SU-DHL-6 (cell line): ENCODE data around the gene RMDN3.

Experiments used
- H2AFZ ChIP-seq: fragments of 200-600 bp; sonication (generic); 2 replicates; pipeline ENCODE4 v1.6.1; 2014; ENCODE audit warnings: low read depth, mild to moderate bottlenecking, moderate library complexity, mixed read lengths, antibody characterized with exemption, low read length; ENCODE audit not compliant: severe bottlenecking
- H3F3A ChIP-seq: fragments of 200-600 bp; shearing (Covaris generic); 2 replicates; pipeline ENCODE4 v1.6.0; 2016; ENCODE audit warnings: antibody characterized with exemption, mild to moderate bottlenecking; ENCODE audit not compliant: insufficient read depth
- H3K27ac ChIP-seq: fragments of 200-600 bp; sonication (generic); 2 replicates; pipeline ENCODE4 v1.5.1; 2016; ENCODE audit warnings: low read depth, mild to moderate bottlenecking, low read length, moderate library complexity, mixed read lengths
- H3K27me3 ChIP-seq: fragments of 200-600 bp; sonication (generic), shearing (Covaris generic); 2 replicates; pipeline ENCODE4 v1.6.0; 2014; ENCODE audit warnings: mild to moderate bottlenecking, low read length
- H3K36me3 ChIP-seq: fragments of 200-600 bp; sonication (generic); 2 replicates; pipeline ENCODE4 v1.6.1; 2014; ENCODE audit warnings: mild to moderate bottlenecking, low read length, mixed read lengths
- H3K4me2 ChIP-seq: fragments of 300-600, 200-600 bp; shearing (Covaris generic), sonication (generic); 2 replicates; pipeline ENCODE4 v1.6.0; 2014; ENCODE audit warnings: low read length, low read depth, mild to moderate bottlenecking; ENCODE audit not compliant: poor library complexity, severe bottlenecking
- H3K4me3 ChIP-seq: fragments of 200-600 bp; sonication (generic); 2 replicates; pipeline ENCODE4 v1.5.1; 2014; ENCODE audit warnings: antibody characterized with exemption, low read length, mild to moderate bottlenecking, mixed read lengths; ENCODE audit not compliant: insufficient read depth, poor library complexity, severe bottlenecking
- H3K79me2 ChIP-seq: fragments of 200-600 bp; sonication (generic); 2 replicates; pipeline ENCODE4 v1.6.1; 2014; ENCODE audit warnings: mild to moderate bottlenecking, low read length, moderate library complexity; ENCODE audit not compliant: insufficient read depth
- H3K9ac ChIP-seq: fragments of 200-600 bp; sonication (generic); 2 replicates; pipeline ENCODE4 v1.7.0; 2014; ENCODE audit warnings: mild to moderate bottlenecking, low read length
- H3K9me2 ChIP-seq: fragments of 200-600 bp; sonication (generic); replicated peaks from 2 replicates; pipeline ENCODE4 v1.6.1; 2014; ENCODE audit warnings: low read length; ENCODE audit not compliant: insufficient read depth
- H3K9me3 ChIP-seq: fragments of 200-600 bp; sonication (generic); 2 replicates; pipeline ENCODE4 v1.6.1; 2014; ENCODE audit warnings: low read length, mixed read lengths; ENCODE audit not compliant: insufficient read depth
- H4K20me1 ChIP-seq: fragments of 200-600 bp; sonication (generic); 2 replicates; pipeline ENCODE4 v1.6.1; 2014; ENCODE audit warnings: low read depth, mild to moderate bottlenecking, antibody characterized with exemption, low read length, moderate library complexity, mixed read lengths
- EZH2phosphoT487 ChIP-seq: fragments of 200-600 bp; sonication (generic), shearing (Covaris generic); conservative IDR thresholded peaks from 2 replicates; pipeline ENCODE4 v1.6.1; 2018; ENCODE audit warnings: mild to moderate bottlenecking, antibody characterized with exemption, low read length, moderate library complexity, mixed read lengths
- TF ChIP-seq, protein P1 (sequence below): fragments of 200-600 bp; sonication (generic); IDR thresholded peaks from one replicate; pipeline ENCODE4 v1.5.1; 2017; ENCODE audit warnings: antibody characterized with exemption, mild to moderate bottlenecking, low read length, moderate library complexity; ENCODE audit not compliant: insufficient read depth, poor library complexity, severe bottlenecking

Gene RMDN3, protein sequence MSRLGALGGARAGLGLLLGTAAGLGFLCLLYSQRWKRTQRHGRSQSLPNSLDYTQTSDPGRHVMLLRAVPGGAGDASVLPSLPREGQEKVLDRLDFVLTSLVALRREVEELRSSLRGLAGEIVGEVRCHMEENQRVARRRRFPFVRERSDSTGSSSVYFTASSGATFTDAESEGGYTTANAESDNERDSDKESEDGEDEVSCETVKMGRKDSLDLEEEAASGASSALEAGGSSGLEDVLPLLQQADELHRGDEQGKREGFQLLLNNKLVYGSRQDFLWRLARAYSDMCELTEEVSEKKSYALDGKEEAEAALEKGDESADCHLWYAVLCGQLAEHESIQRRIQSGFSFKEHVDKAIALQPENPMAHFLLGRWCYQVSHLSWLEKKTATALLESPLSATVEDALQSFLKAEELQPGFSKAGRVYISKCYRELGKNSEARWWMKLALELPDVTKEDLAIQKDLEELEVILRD

DNA sequence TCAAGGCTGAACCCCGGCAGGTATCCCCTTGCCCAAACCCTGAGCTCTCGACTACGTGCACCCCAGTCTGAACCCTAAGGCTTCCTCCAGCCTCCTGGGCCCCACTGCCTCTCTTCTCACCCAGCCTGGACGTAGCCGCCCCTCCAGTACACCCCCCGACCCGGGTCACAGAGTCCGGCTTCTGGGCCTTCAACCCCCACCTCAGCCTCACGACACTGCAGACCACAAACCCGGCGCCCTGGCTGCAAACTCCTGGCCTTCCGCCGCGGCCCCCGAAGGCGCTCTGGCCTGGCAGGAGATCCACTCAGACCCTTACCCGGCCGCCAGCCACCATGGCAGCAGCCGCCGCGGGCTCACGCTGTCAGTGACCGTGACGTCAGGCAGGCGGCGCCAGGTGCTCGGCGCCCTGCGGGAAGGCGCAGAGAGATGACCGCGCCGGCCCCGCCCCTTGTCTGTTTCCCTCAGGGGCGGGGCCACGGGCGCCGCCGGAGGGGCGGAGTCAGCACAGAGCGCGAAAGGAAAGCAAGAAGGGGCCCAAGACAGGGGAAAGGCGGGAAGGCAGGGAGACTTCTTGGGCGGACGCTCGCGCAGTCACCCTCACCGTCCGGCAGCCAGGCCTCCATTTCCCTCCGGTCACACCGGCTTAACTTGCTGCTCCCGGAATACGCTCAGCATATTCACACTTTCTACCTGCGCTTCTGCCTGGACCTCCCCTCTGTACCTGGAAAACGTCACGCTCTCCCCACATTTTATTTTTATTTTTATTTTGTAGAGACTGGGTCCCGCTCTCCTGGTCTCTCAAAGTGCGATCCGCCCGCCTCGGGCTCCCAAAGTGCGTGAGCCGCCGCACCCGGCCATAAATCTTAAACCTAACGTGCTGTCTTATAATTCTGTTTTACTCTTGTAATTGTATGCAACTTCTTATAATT is at the start of gene RMDN3:
Gene RMDN3 (minus strand): TSS at position 372 of the 929 bp plus-strand sequence. CDS start 471 bp downstream, outside the sequence.
- peak within 1 kb of the TSS; percentile 94 for H2AFZ ChIP-seq
- H3K36me3 ChIP-seq: peaks cover 5% of the 10 kb centered on the region
- H4K20me1 ChIP-seq: no peaks in the 10 kb centered on the region
- H3F3A ChIP-seq: no peaks in the 10 kb centered on the region; the same call in none of the 2 replicates
- TF ChIP-seq EZH2phosphoT487: no peak
- TF ChIP-seq, protein P1, sequence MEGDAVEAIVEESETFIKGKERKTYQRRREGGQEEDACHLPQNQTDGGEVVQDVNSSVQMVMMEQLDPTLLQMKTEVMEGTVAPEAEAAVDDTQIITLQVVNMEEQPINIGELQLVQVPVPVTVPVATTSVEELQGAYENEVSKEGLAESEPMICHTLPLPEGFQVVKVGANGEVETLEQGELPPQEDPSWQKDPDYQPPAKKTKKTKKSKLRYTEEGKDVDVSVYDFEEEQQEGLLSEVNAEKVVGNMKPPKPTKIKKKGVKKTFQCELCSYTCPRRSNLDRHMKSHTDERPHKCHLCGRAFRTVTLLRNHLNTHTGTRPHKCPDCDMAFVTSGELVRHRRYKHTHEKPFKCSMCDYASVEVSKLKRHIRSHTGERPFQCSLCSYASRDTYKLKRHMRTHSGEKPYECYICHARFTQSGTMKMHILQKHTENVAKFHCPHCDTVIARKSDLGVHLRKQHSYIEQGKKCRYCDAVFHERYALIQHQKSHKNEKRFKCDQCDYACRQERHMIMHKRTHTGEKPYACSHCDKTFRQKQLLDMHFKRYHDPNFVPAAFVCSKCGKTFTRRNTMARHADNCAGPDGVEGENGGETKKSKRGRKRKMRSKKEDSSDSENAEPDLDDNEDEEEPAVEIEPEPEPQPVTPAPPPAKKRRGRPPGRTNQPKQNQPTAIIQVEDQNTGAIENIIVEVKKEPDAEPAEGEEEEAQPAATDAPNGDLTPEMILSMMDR: no peak
- peaks cover 41% of the 10 kb centered on the region for H3K79me2 ChIP-seq
- H3K9ac ChIP-seq: peak within 1 kb of the TSS; percentile 95
- peak within 1 kb of the TSS; percentile 90 for H3K27ac ChIP-seq
- no peaks in the 10 kb centered on the region for H3K9me3 ChIP-seq
- H3K4me2 ChIP-seq: peak within 1 kb of the TSS; percentile 100
- no peaks in the 10 kb centered on the region for H3K27me3 ChIP-seq
- H3K4me3 ChIP-seq: peak within 1 kb of the TSS; percentile 100
- H3K9me2 ChIP-seq: no peaks in the 10 kb centered on the region

DNA sequence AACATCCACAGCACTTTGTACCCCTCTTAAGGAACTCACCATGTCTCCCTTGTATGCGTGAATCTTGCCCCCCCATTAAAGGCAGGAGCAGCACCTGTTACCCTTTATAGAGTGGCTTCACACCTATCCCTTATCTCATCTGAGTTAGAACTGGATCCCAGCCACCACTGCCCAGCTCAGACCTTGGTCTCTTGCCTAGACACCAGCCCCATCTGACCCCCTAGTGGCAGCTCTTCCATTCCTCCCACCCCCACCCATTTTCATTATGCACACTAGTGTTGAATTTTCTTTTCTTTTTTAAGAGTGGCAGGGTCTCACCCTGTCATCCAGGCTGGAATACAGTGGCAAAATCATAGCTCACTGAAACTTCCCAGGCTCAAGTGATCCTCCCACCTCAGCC is 48.6 kb upstream of the RMDN3 start:
- Histone ChIP-seq H3K9me3 (no peaks in the 10 kb centered on the region), H3K9me2 (no peaks in the 10 kb centered on the region), H3K27me3 (no peaks in the 10 kb centered on the region), H3F3A (no peaks in the 10 kb centered on the region), H3K79me2 (peaks cover 63% of the 10 kb centered on the region), H3K4me3 (no peak overlapping the region), H4K20me1 (no peaks in the 10 kb centered on the region), H2AFZ (no peak overlapping the region), H3K36me3 (no peaks in the 10 kb centered on the region), H3K27ac (no peak overlapping the region), H3K9ac (no peak overlapping the region), H3K4me2 (no peak overlapping the region)
- TF ChIP-seq EZH2phosphoT487: no peak
- TF ChIP-seq, protein P1: no peak

DNA sequence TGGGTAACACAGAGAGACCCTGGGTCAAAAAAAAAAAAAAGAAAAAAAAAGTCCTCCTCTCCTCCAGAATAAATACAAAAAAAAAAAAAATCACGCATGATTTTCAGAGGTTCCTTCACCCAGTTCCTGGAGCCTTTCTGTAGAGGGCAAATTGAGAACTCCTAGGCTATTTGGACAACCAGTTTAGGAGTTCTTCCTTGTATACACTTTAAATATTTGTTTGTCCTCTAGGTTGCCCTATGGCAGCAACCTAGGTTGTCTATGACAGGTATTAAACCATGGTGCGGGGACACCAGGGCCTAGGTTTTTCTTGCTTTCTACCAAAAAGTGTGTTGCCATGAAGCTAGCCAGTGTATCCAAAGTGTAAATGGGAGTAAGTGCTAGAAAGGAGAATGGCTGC is 48.0 kb upstream of the RMDN3 start:
- H2AFZ ChIP-seq: no peak overlapping the region
- TF ChIP-seq, protein P1: no peak
- TF ChIP-seq EZH2phosphoT487: no peak
- H3K27me3 ChIP-seq: no peaks in the 10 kb centered on the region
- no peak overlapping the region for H3K9ac ChIP-seq
- no peaks in the 10 kb centered on the region for H3K9me3 ChIP-seq
- no peaks in the 10 kb centered on the region for H3K9me2 ChIP-seq
- H3K79me2 ChIP-seq: peaks cover 68% of the 10 kb centered on the region
- H3K27ac ChIP-seq: no peak overlapping the region
- no peak overlapping the region for H3K4me3 ChIP-seq
- no peak overlapping the region for H3K4me2 ChIP-seq
- no peaks in the 10 kb centered on the region for H4K20me1 ChIP-seq
- H3F3A ChIP-seq: no peaks in the 10 kb centered on the region
- no peaks in the 10 kb centered on the region for H3K36me3 ChIP-seq
